ENCODE measurements around the gene STARD7.
A peak's percentile ranks its signal among the peaks of the same experiment; 100 is the strongest.

Gene STARD7

DNA sequence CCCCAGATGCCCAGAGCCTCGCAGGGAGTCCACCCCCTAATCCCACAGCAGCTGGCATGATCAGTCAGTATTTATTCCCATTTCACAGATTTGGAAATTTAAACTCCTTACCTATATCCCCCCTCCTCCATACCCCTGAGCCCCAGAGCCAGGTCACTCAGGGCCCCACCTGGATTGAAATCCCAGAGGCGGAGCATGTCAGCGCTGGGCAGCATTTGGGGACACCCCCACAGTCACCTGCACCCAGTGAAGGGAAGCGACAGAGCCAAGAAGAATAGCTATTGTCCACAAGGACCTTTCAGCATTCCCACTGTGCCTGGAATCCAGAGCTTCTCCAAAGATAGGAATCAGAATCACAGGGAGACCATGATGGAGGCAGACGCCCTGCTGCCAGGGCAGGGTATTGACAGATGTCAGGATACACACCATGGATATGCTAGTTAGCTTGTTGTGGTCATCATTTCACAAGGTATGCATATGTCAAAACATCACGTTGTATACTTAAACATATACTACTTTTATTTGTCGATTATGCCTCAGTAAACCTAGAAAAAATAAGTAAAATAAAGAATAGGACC, 69.4 kb downstream of the STARD7 start:
- TF ChIP-seq, protein P1, sequence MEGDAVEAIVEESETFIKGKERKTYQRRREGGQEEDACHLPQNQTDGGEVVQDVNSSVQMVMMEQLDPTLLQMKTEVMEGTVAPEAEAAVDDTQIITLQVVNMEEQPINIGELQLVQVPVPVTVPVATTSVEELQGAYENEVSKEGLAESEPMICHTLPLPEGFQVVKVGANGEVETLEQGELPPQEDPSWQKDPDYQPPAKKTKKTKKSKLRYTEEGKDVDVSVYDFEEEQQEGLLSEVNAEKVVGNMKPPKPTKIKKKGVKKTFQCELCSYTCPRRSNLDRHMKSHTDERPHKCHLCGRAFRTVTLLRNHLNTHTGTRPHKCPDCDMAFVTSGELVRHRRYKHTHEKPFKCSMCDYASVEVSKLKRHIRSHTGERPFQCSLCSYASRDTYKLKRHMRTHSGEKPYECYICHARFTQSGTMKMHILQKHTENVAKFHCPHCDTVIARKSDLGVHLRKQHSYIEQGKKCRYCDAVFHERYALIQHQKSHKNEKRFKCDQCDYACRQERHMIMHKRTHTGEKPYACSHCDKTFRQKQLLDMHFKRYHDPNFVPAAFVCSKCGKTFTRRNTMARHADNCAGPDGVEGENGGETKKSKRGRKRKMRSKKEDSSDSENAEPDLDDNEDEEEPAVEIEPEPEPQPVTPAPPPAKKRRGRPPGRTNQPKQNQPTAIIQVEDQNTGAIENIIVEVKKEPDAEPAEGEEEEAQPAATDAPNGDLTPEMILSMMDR (IDR thresholded peaks at IDR 0.05; ENCODE audit: low read depth, low read length), result no peak

DNA sequence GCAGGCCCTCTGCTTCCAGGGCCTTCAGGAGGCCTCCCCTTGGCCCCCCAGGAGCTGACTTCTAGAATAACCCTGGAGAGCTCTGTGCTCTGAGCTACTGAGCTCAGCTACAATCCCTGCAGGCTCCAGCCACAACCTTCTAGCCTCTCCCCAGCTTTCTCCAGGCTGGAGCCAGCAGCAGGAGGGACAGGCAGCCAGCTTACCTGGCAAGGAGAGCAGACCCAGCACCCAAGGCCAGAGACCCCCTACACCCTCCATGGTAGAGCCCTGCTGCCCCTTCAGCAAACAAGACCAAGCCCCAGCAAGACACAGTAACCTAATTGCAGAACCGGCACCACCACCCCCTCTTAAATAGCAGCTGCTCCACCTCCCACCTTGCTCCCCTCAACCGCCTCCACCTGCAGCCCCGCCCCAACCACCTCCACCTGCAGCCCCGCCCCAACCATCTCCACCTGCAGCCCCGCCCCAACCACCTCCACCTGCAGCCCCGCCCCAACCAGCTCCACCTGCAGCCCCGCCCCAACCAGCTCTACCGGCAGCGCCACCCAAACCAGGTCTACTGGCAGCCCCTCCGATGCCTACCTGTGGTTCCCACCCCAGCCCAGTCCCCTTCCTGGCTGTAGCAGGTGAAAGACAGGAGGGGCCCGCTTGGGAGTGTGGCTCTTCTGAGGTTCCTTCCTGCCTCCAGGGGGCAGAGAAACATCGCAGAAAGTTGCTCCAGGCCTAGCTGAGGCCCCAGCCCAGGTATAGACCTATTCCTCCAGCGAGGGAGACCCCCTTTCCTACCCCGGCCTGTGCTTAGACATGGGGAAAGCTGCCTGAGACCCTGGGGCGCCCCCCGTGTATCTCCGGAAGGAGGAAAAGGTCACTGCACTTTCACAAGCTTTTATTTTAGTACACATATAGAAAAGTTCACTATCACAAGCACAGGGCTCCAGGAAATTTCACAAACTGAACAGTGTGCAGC, 70.2 kb downstream of the STARD7 start, which contains the start of gene ASTL:
TSS of gene ASTL (minus strand) at position 324 of the 967 bp plus-strand sequence. CDS start at position 258, 66 bp downstream.
- DNase-seq, result peak; percentile 44
- Histone ChIP-seq H3K4me1 (no peaks in the 10 kb centered on the region), H3K27me3 (no peaks in the 10 kb centered on the region), H3K9me3 (no peaks in the 10 kb centered on the region), H3K36me3 (no peaks in the 10 kb centered on the region), H3K4me3 (ENCODE audit: low read depth, low read length) (no peak within 1 kb of the TSS)
- TF ChIP-seq, protein P1 (IDR thresholded peaks at IDR 0.05; ENCODE audit: low read depth, low read length), result peak; percentile 54

More for the DNA sequence above, 69.4 kb downstream of the STARD7 start:
- Histone ChIP-seq H3K36me3 (no peaks in the 10 kb centered on the region), H3K4me3 (ENCODE audit: low read depth, low read length) (no peak overlapping the region), H3K9me3 (no peaks in the 10 kb centered on the region), H3K27me3 (no peaks in the 10 kb centered on the region), H3K4me1 (no peaks in the 10 kb centered on the region)
- DNase-seq, result no peak

DNA sequence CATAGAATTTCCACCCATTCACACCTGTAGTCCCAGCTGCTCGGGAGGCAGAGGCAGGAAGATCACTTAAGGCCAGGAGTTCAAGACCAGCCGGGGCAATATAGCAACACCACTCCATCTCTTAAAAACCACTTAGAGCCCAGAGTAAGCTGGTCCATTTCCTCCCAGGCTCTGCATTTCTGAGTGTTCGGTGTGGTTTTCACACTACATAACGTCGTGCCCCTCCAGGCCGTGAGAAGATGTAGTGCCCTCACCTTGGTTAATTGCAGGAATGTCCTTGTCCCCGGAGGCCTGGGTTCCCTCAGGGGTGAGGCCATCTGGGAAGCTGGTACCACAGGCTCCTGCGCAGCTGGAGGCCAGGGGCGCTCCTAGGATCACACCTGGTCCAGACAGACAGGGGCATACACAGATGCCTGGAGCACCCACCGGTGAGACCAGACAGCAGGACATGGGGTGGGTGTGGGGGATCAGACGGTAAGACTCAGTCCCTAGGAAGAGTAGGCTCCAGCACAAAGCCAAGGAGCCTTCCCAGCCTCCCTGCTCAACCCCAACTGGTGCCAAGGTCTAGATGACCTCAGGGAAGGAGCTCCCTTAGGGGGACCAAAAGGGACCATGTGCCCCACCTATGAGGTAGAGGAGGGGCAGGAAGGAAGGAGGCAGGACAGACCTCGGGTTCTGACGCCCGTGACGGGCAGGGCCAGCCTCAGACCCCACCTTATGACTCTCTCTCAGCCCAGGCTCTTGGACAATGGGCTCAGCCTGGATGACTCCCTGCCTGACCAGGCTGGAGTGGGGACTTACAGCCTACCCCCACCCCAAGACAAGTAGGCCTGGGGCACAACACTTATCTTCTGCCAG, 71.1 kb downstream of the STARD7 start:
- Histone ChIP-seq H3K4me1 (no peaks in the 10 kb centered on the region), H3K9me3 (no peaks in the 10 kb centered on the region), H3K36me3 (no peaks in the 10 kb centered on the region), H3K4me3 (ENCODE audit: low read depth, low read length) (no peak overlapping the region), H3K27me3 (no peaks in the 10 kb centered on the region)
- DNase-seq, result no peak
- TF ChIP-seq, protein P1 (IDR thresholded peaks at IDR 0.05; ENCODE audit: low read depth, low read length), result no peak

DNA sequence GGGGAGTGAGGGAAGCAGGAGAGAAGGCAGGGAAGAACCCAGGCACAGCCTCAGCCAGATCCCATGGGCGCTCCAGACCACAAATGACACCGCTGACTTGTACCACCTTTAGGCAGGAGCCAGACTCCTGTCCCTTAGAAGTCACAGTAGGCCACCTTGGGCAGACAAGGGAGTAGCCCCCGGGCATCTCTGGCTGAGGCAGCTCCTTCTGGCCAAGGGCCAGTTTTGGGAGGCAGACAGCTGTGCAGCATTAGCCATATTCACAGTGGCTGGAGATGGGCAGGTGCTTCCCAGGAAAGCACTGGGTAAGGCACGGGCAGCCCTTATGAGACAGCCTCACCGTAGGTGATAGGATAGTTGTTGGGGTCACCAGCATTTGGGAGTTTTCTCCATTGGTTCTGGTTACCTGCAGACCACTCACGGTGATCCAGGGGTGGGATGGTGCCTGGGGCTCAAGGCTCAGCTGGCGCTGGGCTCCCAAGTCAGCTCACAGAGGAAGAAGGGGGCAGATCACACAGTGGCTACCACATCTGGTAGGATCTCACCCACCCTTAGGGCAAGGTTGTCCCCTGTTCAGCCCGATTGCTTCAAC, 72.4 kb downstream of the STARD7 start:
- peak; percentile 23 for DNase-seq
- TF ChIP-seq, protein P1 (IDR thresholded peaks at IDR 0.05; ENCODE audit: low read depth, low read length), result no peak
- Histone ChIP-seq H3K9me3 (no peaks in the 10 kb centered on the region), H3K36me3 (no peaks in the 10 kb centered on the region), H3K4me1 (no peaks in the 10 kb centered on the region), H3K27me3 (no peaks in the 10 kb centered on the region), H3K4me3 (ENCODE audit: low read depth, low read length) (no peak overlapping the region)

DNA sequence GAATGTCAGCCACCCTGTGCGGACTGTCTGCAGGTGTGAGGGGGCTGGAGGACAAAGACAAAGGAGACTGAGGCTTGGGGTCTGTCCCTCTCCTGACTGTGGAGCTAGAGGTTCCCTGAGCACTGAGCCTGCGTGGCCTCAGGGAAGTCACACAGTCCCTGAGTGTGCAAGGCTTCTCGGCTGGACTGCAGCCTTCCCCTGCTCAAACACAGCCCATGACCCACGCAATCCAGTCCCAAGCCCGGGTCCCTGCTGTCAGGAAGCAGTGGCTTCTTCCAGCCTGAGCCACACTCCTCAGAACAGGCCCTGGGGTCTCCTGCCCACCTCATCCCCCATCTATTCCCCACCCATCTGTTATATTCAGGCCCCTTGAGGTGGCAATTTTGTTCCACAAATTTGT, 73.0 kb downstream of the STARD7 start:
- Histone ChIP-seq H3K36me3 (no peaks in the 10 kb centered on the region), H3K9me3 (no peaks in the 10 kb centered on the region), H3K4me3 (ENCODE audit: low read depth, low read length) (no peak overlapping the region), H3K27me3 (no peaks in the 10 kb centered on the region), H3K4me1 (no peaks in the 10 kb centered on the region)
- DNase-seq, result no peak
- TF ChIP-seq, protein P1 (IDR thresholded peaks at IDR 0.05; ENCODE audit: low read depth, low read length), result no peak
